HEK293T (cell line): ENCODE measurements around the gene AQP1.

ENCODE experiments used
- NFRKB ChIP-seq: fragments of 450-650 bp; IDR thresholded peaks from 2 replicates; pipeline ENCODE4 v1.6.1; 2016; ENCODE audit warnings: mild to moderate bottlenecking, moderate library complexity
- SP1 ChIP-seq: fragments of 450-650 bp; IDR thresholded peaks from 2 replicates; pipeline ENCODE4 v1.6.1; 2017
- SUZ12 ChIP-seq: fragments of 450-650 bp; IDR thresholded peaks from 2 replicates; pipeline ENCODE4 v1.6.1; 2016; ENCODE audit warnings: mild to moderate bottlenecking

DNA sequence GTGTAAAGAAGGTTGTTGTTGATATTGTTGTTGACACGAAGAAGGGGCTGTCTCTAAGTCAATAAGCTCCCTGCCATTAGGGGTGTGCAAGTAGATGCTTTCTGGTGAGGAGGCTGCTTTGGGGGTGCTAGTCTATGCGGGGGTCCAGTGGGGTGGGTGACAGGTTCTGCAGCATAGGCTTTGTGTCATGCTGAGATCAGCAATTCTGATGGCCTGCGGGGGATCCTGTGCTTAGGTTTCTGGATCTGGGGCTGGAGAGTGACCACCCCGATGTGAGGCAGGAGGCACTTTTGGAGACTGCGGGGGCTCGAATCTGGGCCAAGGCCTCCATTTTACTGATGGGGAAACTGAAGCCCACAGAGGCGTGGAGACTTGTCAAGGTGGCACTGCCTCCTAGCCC is 5.1 kb downstream of the AQP1 start:
- TF ChIP-seq NFRKB (no peak), SP1 (no peak), SUZ12 (no peak)
